Smooth muscle cell (in vitro differentiated cells): ENCODE results near the gene ZNF766. TPM values are rescaled to one million over a fixed set of nuclear protein-coding genes. Genes with fewer than 3 reads are reported as not detected.

ENCODE experiments used
- DNase-seq: peaks from one replicate; lab custom pipeline; 2025; ENCODE audit not compliant: unreplicated experiment; lab: John Stamatoyannopoulos, UW
- H2AFZ ChIP-seq: fragments of 200-600 bp; sonication (generic); 2 replicates; pipeline ENCODE4 v1.6.0; 2016; ENCODE audit warnings: antibody characterized with exemption, low read depth, mild to moderate bottlenecking
- H3F3A ChIP-seq: fragments of 200-600 bp; sonication (generic); 2 replicates; pipeline ENCODE4 v1.6.0; 2017; ENCODE audit warnings: antibody characterized with exemption, low read depth
- H3K27ac ChIP-seq: fragments of 200-600 bp; sonication (generic); 2 replicates; pipeline ENCODE4 v1.5.1; 2016; ENCODE audit warnings: low read depth, mild to moderate bottlenecking
- H3K27me3 ChIP-seq: fragments of 200-600 bp; sonication (generic); 2 replicates; pipeline ENCODE4 v1.6.1; 2016; ENCODE audit warnings: low read depth, mild to moderate bottlenecking
- H3K36me3 ChIP-seq: fragments of 200-600 bp; sonication (generic); 2 replicates; pipeline ENCODE4 v1.5.1; 2016; ENCODE audit warnings: low read depth
- H3K4me1 ChIP-seq: fragments of 200-600 bp; sonication (generic); 2 replicates; pipeline ENCODE4 v1.5.1; 2016; ENCODE audit warnings: low read depth
- H3K4me2 ChIP-seq: fragments of 200-600 bp; sonication (generic); 2 replicates; pipeline ENCODE4 v1.6.0; 2016; ENCODE audit warnings: mild to moderate bottlenecking
- H3K4me3 ChIP-seq: fragments of 200-600 bp; sonication (generic); 2 replicates; pipeline ENCODE4 v1.5.1; 2016; ENCODE audit warnings: mild to moderate bottlenecking
- H3K79me2 ChIP-seq: fragments of 200-600 bp; sonication (generic); 2 replicates; pipeline ENCODE4 v1.6.0; 2016; ENCODE audit warnings: low read depth, mild to moderate bottlenecking
- H3K9ac ChIP-seq: fragments of 200-600 bp; sonication (generic); 2 replicates; pipeline ENCODE4 v1.6.0; 2016; ENCODE audit warnings: low read depth
- H3K9me3 ChIP-seq: fragments of 200-600 bp; sonication (generic); replicated peaks from 2 replicates; pipeline ENCODE4 v1.5.1; 2016; ENCODE audit warnings: low read depth
- H4K20me1 ChIP-seq: fragments of 200-600 bp; sonication (generic); 2 replicates; pipeline ENCODE4 v1.6.0; 2016; ENCODE audit warnings: low read depth
- CTCF ChIP-seq: fragments of 200-600 bp; sonication (generic); IDR thresholded peaks from 2 replicates; pipeline ENCODE4 v1.5.1; 2017; ENCODE audit warnings: borderline replicate concordance, mild to moderate bottlenecking, antibody characterized with exemption; ENCODE audit not compliant: insufficient read depth, poor library complexity, severe bottlenecking
- WGBS: methylation state at CpG from one replicate; pipeline ENCODE4 v1.1.7; 2016; ENCODE audit warnings: low lambda C conversion rate; 5-methylcytosine and 5-hydroxymethylcytosine counted together
- polyA plus RNA-seq: library from polyadenylated mRNA; unstranded; fragments of >200 nt; fragmentation: Nextera tagmentation; extraction: Ambion mirVana; gene quantifications from 2 replicates; pipeline ENCODE4 v1.2.1, GENCODE V29; 2016
- total RNA-seq: library from RNA; depleted of rRNA; stranded (reverse); fragments of >200 nt; gene quantifications from 2 replicates; pipeline ENCODE4 v1.2.3, GENCODE V29; 2014

The ZNF766 gene
- total RNA-seq (16.2 and 18.7 TPM in 2 replicates), polyA plus RNA-seq (15.6 and 24.9 TPM in 2 replicates)

- TF ChIP-seq CTCF: no peak
- no peaks in the 10 kb centered on the region for H3K27me3 ChIP-seq
- H4K20me1 ChIP-seq: peaks cover 19% of the 10 kb centered on the region
- H3K9me3 ChIP-seq: no peaks in the 10 kb centered on the region
- peak within 1 kb of the TSS; percentile 98 for H3K4me2 ChIP-seq
- peak within 1 kb of the TSS; percentile 82 for H2AFZ ChIP-seq
- peak; percentile 84 for DNase-seq
- 1% methylated on average over 69 of the region's 70 CpGs for WGBS
- H3K9ac ChIP-seq: peak within 1 kb of the TSS; percentile 97
- peaks cover 45% of the 10 kb centered on the region for H3K79me2 ChIP-seq
- H3K4me1 ChIP-seq: peaks cover 5% of the 10 kb centered on the region
- peak within 1 kb of the TSS; percentile 90 for H3K4me3 ChIP-seq
- peak within 1 kb of the TSS; percentile 98 for H3K27ac ChIP-seq
- no peaks in the 10 kb centered on the region for H3K36me3 ChIP-seq
- H3F3A ChIP-seq: no peaks in the 10 kb centered on the region
Measured at GRCh38 chr19:52269338-52270261, at the start of gene ZNF766. ZNF766 (plus strand) TSS chr19:52269587; CDS start chr19:52269614, 27 bp downstream.

DNA sequence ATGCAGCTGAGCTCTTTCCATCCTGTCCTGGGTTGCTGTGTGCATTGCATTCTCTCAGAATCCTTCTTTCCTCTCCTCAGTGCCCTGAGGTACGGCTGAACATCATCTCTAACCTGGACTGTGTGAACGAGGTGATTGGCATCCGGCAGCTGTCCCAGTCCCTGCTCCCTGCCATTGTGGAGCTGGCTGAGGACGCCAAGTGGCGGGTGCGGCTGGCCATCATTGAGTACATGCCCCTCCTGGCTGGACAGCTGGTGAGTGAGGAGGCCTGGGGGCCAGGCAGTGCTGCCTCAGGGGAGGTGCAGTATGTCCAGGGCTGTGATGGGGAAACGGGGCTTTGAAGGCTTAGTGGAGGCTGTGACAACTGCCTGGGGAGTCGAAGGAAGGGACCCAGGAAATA is 49.8 kb upstream of the ZNF766 start:
- Histone ChIP-seq H3K79me2 (no peaks in the 10 kb centered on the region), H2AFZ (no peak overlapping the region), H3F3A (no peaks in the 10 kb centered on the region), H3K9me3 (no peaks in the 10 kb centered on the region), H3K9ac (no peak overlapping the region), H4K20me1 (peaks cover 12% of the 10 kb centered on the region), H3K4me3 (no peak overlapping the region), H3K4me2 (no peak overlapping the region), H3K36me3 (peaks cover 37% of the 10 kb centered on the region), H3K27ac (no peak overlapping the region), H3K27me3 (no peaks in the 10 kb centered on the region), H3K4me1 (no peaks in the 10 kb centered on the region)
- 98% methylated on average over 8 of the region's 8 CpGs for whole genome bisulfite sequencing
- no peak for TF ChIP-seq CTCF
- no peak for DNase-seq

GRCh38 chr19:52221031-52221430 is 48.4 kb upstream of the ZNF766 start:
- no peak overlapping the region for H3K4me3 ChIP-seq
- H3K9me3 ChIP-seq: no peaks in the 10 kb centered on the region
- no peak for TF ChIP-seq CTCF
- H3K4me2 ChIP-seq: no peak overlapping the region
- no peak overlapping the region for H3K9ac ChIP-seq
- H2AFZ ChIP-seq: no peak overlapping the region
- no peaks in the 10 kb centered on the region for H3K79me2 ChIP-seq
- H3K27ac ChIP-seq: no peak overlapping the region
- no peaks in the 10 kb centered on the region for H3K27me3 ChIP-seq
- no peak for DNase-seq
- peaks cover 12% of the 10 kb centered on the region for H4K20me1 ChIP-seq
- no peaks in the 10 kb centered on the region for H3K4me1 ChIP-seq
- 97% methylated on average over 6 of the region's 6 CpGs for WGBS
- peaks cover 40% of the 10 kb centered on the region for H3K36me3 ChIP-seq
- H3F3A ChIP-seq: no peaks in the 10 kb centered on the region
